Endothelial cell of umbilical vein (primary cell): ENCODE results near the gene AFDN. TPM values are rescaled to one million over a fixed set of nuclear protein-coding genes. Genes with fewer than 3 reads are reported as not detected.

Experiments used
- BruUV-seq: library from RNA; stranded (reverse); fragments of 400-500 nt; replicated peaks from 2 replicates; lab custom pipeline; 2021; lab: Mats Ljungman, UMichigan
- CTCF ChIA-PET: fragments of 300-600, 350-600 bp; sonication (Branson Sonifier 250); formaldehyde crosslinking; loops from one replicate; lab custom pipeline; 2021; ENCODE audit warnings: antibody characterized with exemption, inconsistent platforms; lab: Charles Lee
- POLR2A ChIA-PET: fragments of 300-600, 350-600 bp; sonication (Branson Sonifier 250); formaldehyde crosslinking; loops from one replicate; lab custom pipeline; 2021; ENCODE audit warnings: antibody characterized with exemption, inconsistent platforms; lab: Charles Lee
- DNase-seq: peaks from one replicate; pipeline ENCODE4 v3.0.0-alpha.2; 2011; ENCODE audit warnings: low read depth, low spot score
- FAIRE-seq: peaks from 2 replicates; lab custom pipeline; 2011; peaks lifted over from hg19 to GRCh38; lab: Jason Lieb, UNC
- H2AFZ ChIP-seq: 2 replicates; pipeline ENCODE4 v1.6.0; 2012; ENCODE audit warnings: low read depth, low read length, control low read depth, inconsistent platforms
- H3K27ac ChIP-seq: 2 replicates; pipeline ENCODE4 v1.5.1; 2011; ENCODE audit warnings: low read depth, mild to moderate bottlenecking, control low read depth, low read length, moderate library complexity; ENCODE audit not compliant: insufficient read depth
- H3K27me3 ChIP-seq, 2 experiments: 2 replicates each; pipeline versions ENCODE4 v1.6.0 to v1.6.1; 2011; ENCODE audit warnings: low read length in 2 of 2, mixed read lengths in 1 of 2; ENCODE audit not compliant: control insufficient read depth in 2 of 2, insufficient read depth in 2 of 2
- H3K36me3 ChIP-seq, 2 experiments: 2 replicates in 1 of 2; 3 replicates in 1 of 2; pipeline ENCODE4 v1.5.1; 2011; ENCODE audit warnings: low read length in 2 of 2, mild to moderate bottlenecking in 1 of 2, moderate library complexity in 1 of 2; ENCODE audit not compliant: control insufficient read depth in 2 of 2, insufficient read depth in 2 of 2; ENCODE audit errors: extremely low read depth in 1 of 2
- H3K4me1 ChIP-seq: 3 replicates; pipeline ENCODE4 v1.5.1; 2011; ENCODE audit warnings: mild to moderate bottlenecking, low read length; ENCODE audit not compliant: control insufficient read depth, insufficient read depth; ENCODE audit errors: extremely low read depth
- H3K4me2 ChIP-seq: 2 replicates; pipeline ENCODE4 v1.6.1; 2011; ENCODE audit warnings: low read length, control low read depth, mixed read lengths; ENCODE audit not compliant: insufficient read depth
- H3K4me3 ChIP-seq, 3 experiments: fragments of 200-600 bp in 1 of 3; sonication (generic), shearing (Covaris generic) in 1 of 3; replicated peaks in 1 of 3; 2 replicates each; pipeline ENCODE4 v1.5.1; 2011 to 2016; ENCODE audit warnings: control low read depth in 3 of 3, low read length in 3 of 3, mild to moderate bottlenecking in 2 of 3, inconsistent platforms in 1 of 3, low read depth in 1 of 3, moderate library complexity in 1 of 3; ENCODE audit not compliant: insufficient read depth in 1 of 3
- H3K79me2 ChIP-seq: 2 replicates; pipeline ENCODE4 v1.6.0; 2012; ENCODE audit warnings: low read length, inconsistent platforms; ENCODE audit not compliant: control insufficient read depth, insufficient read depth
- H3K9ac ChIP-seq: replicated peaks from 2 replicates; pipeline ENCODE3; 2011; ENCODE audit warnings: low read length, control low read depth; ENCODE audit not compliant: insufficient read depth; ENCODE audit errors: extremely low read depth
- H3K9me1 ChIP-seq: replicated peaks from 3 replicates; pipeline ENCODE4 v1.6.0; 2011; ENCODE audit warnings: mild to moderate bottlenecking, low read length; ENCODE audit not compliant: control insufficient read depth, insufficient read depth; ENCODE audit errors: extremely low read depth
- H3K9me3 ChIP-seq: replicated peaks from 2 replicates; pipeline ENCODE4 v1.5.1; 2012; ENCODE audit warnings: low read length, inconsistent platforms; ENCODE audit not compliant: control insufficient read depth, insufficient read depth
- H4K20me1 ChIP-seq: replicated peaks from 2 replicates; pipeline ENCODE3; 2011; ENCODE audit warnings: mild to moderate bottlenecking, low read length; ENCODE audit not compliant: control insufficient read depth, insufficient read depth; ENCODE audit errors: extremely low read depth
- EZH2 ChIP-seq: IDR thresholded peaks from 2 replicates; pipeline ENCODE4 v1.6.1; 2012; ENCODE audit warnings: borderline replicate concordance, low read depth, mild to moderate bottlenecking, moderate library complexity, low read length, inconsistent platforms; ENCODE audit not compliant: severe bottlenecking
- FOS ChIP-seq: IDR thresholded peaks from 2 replicates; pipeline ENCODE4 v1.6.1; 2011; ENCODE audit warnings: mild to moderate bottlenecking, low read length, moderate library complexity, borderline replicate concordance; ENCODE audit not compliant: insufficient read depth
- GATA2 ChIP-seq: IDR thresholded peaks from 2 replicates; pipeline ENCODE4 v1.7.0; 2011; ENCODE audit warnings: low read depth, mild to moderate bottlenecking, moderate library complexity, mixed read lengths, low read length; ENCODE audit not compliant: insufficient read length, insufficient read depth
- JUN ChIP-seq: IDR thresholded peaks from 2 replicates; pipeline ENCODE4 v1.6.1; 2011; ENCODE audit warnings: borderline replicate concordance, low read depth; ENCODE audit not compliant: insufficient read length, insufficient read depth
- MYC ChIP-seq: IDR thresholded peaks from one replicate; pipeline ENCODE4 v1.6.1; 2011; ENCODE audit warnings: mild to moderate bottlenecking, low read depth, low read length
- POLR2A ChIP-seq: IDR thresholded peaks from 2 replicates; pipeline ENCODE4 v1.6.1; 2012; ENCODE audit warnings: low read depth, mild to moderate bottlenecking, control low read depth, low read length
- POLR2AphosphoS5 ChIP-seq: IDR thresholded peaks from 2 replicates; pipeline ENCODE4 v1.6.1; 2012; ENCODE audit warnings: low read depth, mild to moderate bottlenecking, control low read depth, low read length, moderate library complexity; ENCODE audit not compliant: insufficient read depth
- dilution Hi-C: fragments of 300-500 bp; cut with MboI; formaldehyde crosslinking; loops from one replicate; pipeline ENCODE4 v1.15.0; 2019; ENCODE audit warnings: low sequenced_read_pairs; ENCODE audit not compliant: extremely low pct_ligation_motif_present
- intact Hi-C: fragments of 100-400 bp; cut with micrococcal nuclease; formaldehyde crosslinking; loops from one replicate; pipeline ENCODE4 v1.10.0; 2022
- polyA plus RNA-seq, 4 experiments: library from polyadenylated mRNA; depleted of rRNA in 3 of 4; stranded (reverse) in 3 of 4; unstranded in 1 of 4; fragments of >200 nt; gene quantifications; 2 replicates each; pipeline versions ENCODE4 v1.2.1 to v1.2.3, GENCODE V29; 2011 to 2012; ENCODE audit warnings: missing spikeins in 1 of 4
- total RNA-seq: library from RNA; stranded (reverse); gene quantifications from 2 replicates; pipeline ENCODE4 v1.2.3, GENCODE V29; 2021
- TF ChIP-seq, protein P1 (sequence below): IDR thresholded peaks from 2 replicates; pipeline ENCODE4 v1.6.1; 2011; ENCODE audit not compliant: insufficient read depth, insufficient read length
- TF ChIP-seq, protein P2 (sequence below), 2 donors: IDR thresholded peaks; 1 replicate in 1 of 2; 2 replicates in 1 of 2; pipeline ENCODE4 v1.5.1; 2011; ENCODE audit warnings: low read length in 2 of 2, mild to moderate bottlenecking in 2 of 2, moderate library complexity in 2 of 2, control low read depth in 1 of 2, inconsistent platforms in 1 of 2, low read depth in 1 of 2; ENCODE audit not compliant: insufficient read depth in 1 of 2; ENCODE audit errors: extremely low read depth in 1 of 2

AFDN gene
- total and polyA plus RNA-seq, 2 donors (not counting 3 experiments of a cell fraction or from before 2014, with no cell fraction given): 31.0 to 134 TPM

DNA sequence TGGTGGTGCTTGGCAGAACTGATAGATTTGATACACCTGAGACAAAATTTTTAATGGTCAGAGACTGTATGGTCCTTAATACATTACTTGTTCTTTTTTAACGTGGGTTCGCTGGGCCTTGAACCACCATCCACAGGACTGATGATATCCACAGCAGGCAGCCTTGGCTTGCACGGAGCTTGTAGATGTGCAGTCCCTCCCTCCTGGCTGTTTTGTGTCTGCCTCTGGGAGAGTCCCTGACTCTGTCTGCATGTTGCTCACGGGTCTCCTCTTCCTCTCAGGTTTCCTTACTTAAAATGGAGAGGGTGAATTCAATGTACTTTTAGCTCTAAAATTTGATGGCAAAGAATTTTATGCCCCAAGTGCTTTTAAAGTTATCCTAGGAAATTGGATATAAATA is 188.3 kb downstream of the AFDN start:
- Histone ChIP-seq H3K27me3 (peaks cover 0 to 3% of the 10 kb centered on the region in 2 experiments), H3K4me3 (no peak overlapping the region), H3K79me2 (no peaks in the 10 kb centered on the region), H3K4me2 (no peak overlapping the region), H3K9me3 (no peaks in the 10 kb centered on the region), H3K4me1 (no peaks in the 10 kb centered on the region), H3K9ac (no peak overlapping the region), H3K9me1 (no peaks in the 10 kb centered on the region), H2AFZ (no peak overlapping the region), H3K36me3 (no peaks in the 10 kb centered on the region), H4K20me1 (no peaks in the 10 kb centered on the region), H3K27ac (no peak overlapping the region)
- dilution Hi-C loops: no loop called here
- TF ChIP-seq EZH2 (no peak), FOS (no peak), POLR2A (no peak), GATA2 (no peak), MYC (no peak), POLR2AphosphoS5 (no peak), JUN (no peak)
- TF ChIP-seq, protein P1, sequence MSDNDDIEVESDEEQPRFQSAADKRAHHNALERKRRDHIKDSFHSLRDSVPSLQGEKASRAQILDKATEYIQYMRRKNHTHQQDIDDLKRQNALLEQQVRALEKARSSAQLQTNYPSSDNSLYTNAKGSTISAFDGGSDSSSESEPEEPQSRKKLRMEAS: no peak
- TF ChIP-seq, protein P2, sequence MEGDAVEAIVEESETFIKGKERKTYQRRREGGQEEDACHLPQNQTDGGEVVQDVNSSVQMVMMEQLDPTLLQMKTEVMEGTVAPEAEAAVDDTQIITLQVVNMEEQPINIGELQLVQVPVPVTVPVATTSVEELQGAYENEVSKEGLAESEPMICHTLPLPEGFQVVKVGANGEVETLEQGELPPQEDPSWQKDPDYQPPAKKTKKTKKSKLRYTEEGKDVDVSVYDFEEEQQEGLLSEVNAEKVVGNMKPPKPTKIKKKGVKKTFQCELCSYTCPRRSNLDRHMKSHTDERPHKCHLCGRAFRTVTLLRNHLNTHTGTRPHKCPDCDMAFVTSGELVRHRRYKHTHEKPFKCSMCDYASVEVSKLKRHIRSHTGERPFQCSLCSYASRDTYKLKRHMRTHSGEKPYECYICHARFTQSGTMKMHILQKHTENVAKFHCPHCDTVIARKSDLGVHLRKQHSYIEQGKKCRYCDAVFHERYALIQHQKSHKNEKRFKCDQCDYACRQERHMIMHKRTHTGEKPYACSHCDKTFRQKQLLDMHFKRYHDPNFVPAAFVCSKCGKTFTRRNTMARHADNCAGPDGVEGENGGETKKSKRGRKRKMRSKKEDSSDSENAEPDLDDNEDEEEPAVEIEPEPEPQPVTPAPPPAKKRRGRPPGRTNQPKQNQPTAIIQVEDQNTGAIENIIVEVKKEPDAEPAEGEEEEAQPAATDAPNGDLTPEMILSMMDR (IDR thresholded peaks at IDR 0.05; ENCODE audit: extremely low read depth in 1 of 2, insufficient read depth in 1 of 2, low read depth in 1 of 2, low read length in 2 of 2): no peak
- DNase-seq: no peak
- BruUV-seq: no TSS peak
- ChIA-PET CTCF (no interaction called here), POLR2A (no interaction called here)
- FAIRE-seq: no peak
- intact Hi-C loops: no loop called here
